WERI-Rb-1 (cell line): ENCODE results near the gene MARVELD3.

ENCODE experiments used
- DNase-seq: peaks from one replicate; pipeline ENCODE4 v3.0.0-alpha.2; 2020
- H3K27ac ChIP-seq: fragments of 250-450 bp; sonication (Bioruptor Pico); 2 replicates; pipeline ENCODE4 v1.5.1; 2020; ENCODE audit warnings: mild to moderate bottlenecking, moderate library complexity
- H3K27me3 ChIP-seq: fragments of 250-450 bp; sonication (Bioruptor Pico); 2 replicates; pipeline ENCODE4 v1.5.1; 2021; ENCODE audit warnings: mild to moderate bottlenecking, low read depth, moderate library complexity; ENCODE audit not compliant: insufficient read depth, severe bottlenecking
- H3K36me3 ChIP-seq: fragments of 250-450 bp; sonication (Bioruptor Pico); 2 replicates; pipeline ENCODE4 v1.5.1; 2020; ENCODE audit warnings: mild to moderate bottlenecking, moderate library complexity
- H3K4me3 ChIP-seq: 2 replicates; pipeline ENCODE4 v1.5.1; 2011; ENCODE audit warnings: low read depth, mild to moderate bottlenecking, control low read depth, low read length
- H3K9me3 ChIP-seq: fragments of 250-450 bp; sonication (Bioruptor Pico); 2 replicates; pipeline ENCODE4 v1.5.1; 2021; ENCODE audit warnings: mild to moderate bottlenecking, moderate library complexity; ENCODE audit not compliant: severe bottlenecking
- CTCF ChIP-seq: IDR thresholded peaks from 2 replicates; pipeline ENCODE4 v1.5.1; 2011; ENCODE audit warnings: low read depth, mild to moderate bottlenecking, control low read depth, inconsistent platforms, low read length

Gene MARVELD3

GRCh38 chr16:71629278-71630016, 3.5 kb downstream of the MARVELD3 start:
- no peak overlapping the region for H3K4me3 ChIP-seq
- TF ChIP-seq CTCF = no peak
- no peak for DNase-seq
- H3K36me3 ChIP-seq = no peaks in the 10 kb centered on the region
- no peaks in the 10 kb centered on the region for H3K9me3 ChIP-seq
- H3K27me3 ChIP-seq = no peaks in the 10 kb centered on the region
- no peak overlapping the region for H3K27ac ChIP-seq

- H3K9me3 ChIP-seq = no peaks in the 10 kb centered on the region
- H3K27ac ChIP-seq = no peak overlapping the region
- no peak for TF ChIP-seq CTCF
- DNase-seq = no peak
- no peaks in the 10 kb centered on the region for H3K36me3 ChIP-seq
- H3K4me3 ChIP-seq = no peak overlapping the region
- H3K27me3 ChIP-seq = no peaks in the 10 kb centered on the region
These were observed 4.8 kb downstream of the MARVELD3 start for GRCh38 chr16:71630808-71631207.

GRCh38 chr16:71631776-71632175, 5.8 kb downstream of the MARVELD3 start:
- no peak overlapping the region for H3K27ac ChIP-seq
- H3K36me3 ChIP-seq = no peaks in the 10 kb centered on the region
- no peak for TF ChIP-seq CTCF
- no peak for DNase-seq
- H3K4me3 ChIP-seq = no peak overlapping the region
- no peaks in the 10 kb centered on the region for H3K9me3 ChIP-seq
- H3K27me3 ChIP-seq = no peaks in the 10 kb centered on the region

GRCh38 chr16:71635632-71636031, 9.6 kb downstream of the MARVELD3 start:
- H3K9me3 ChIP-seq = no peaks in the 10 kb centered on the region
- no peak overlapping the region for H3K27ac ChIP-seq
- peaks cover 4% of the 10 kb centered on the region; the same call in 1 of the 2 replicates for H3K36me3 ChIP-seq
- DNase-seq = no peak
- H3K4me3 ChIP-seq = no peak overlapping the region
- no peaks in the 10 kb centered on the region for H3K27me3 ChIP-seq
- no peak for TF ChIP-seq CTCF

- Histone ChIP-seq H3K9me3 (no peaks in the 10 kb centered on the region), H3K4me3 (no peak overlapping the region), H3K27ac (no peak overlapping the region), H3K27me3 (no peaks in the 10 kb centered on the region), H3K36me3 (peaks cover 5% of the 10 kb centered on the region; the same call in 1 of the 2 replicates)
- TF ChIP-seq CTCF = no peak
- DNase-seq = no peak
These were observed 11.4 kb downstream of the MARVELD3 start for GRCh38 chr16:71637398-71637797.

- no peaks in the 10 kb centered on the region for H3K27me3 ChIP-seq
- TF ChIP-seq CTCF = peak; percentile 75
- H3K36me3 ChIP-seq = peaks cover 18% of the 10 kb centered on the region
- DNase-seq = peak; percentile 32
- no peak overlapping the region for H3K27ac ChIP-seq
- H3K9me3 ChIP-seq = no peaks in the 10 kb centered on the region
- no peak overlapping the region for H3K4me3 ChIP-seq
These were observed 19.5 kb downstream of the MARVELD3 start for GRCh38 chr16:71645450-71645849.
